Measurements from ENCODE around the gene PIK3CA.
"Not testable (repeated sequence)": the region's sequence is repeated elsewhere in the genome, so short reads cannot be mapped to it uniquely, and the experiment has no call there.

PIK3CA gene

GRCh38 chr3:179215550-179215949 lies 67.4 kb downstream of the PIK3CA start:
- DNase-seq = not testable (repeated sequence)

GRCh38 chr3:179218213-179218612 lies 70.1 kb downstream of the PIK3CA start:
- not testable (repeated sequence) for DNase-seq

GRCh38 chr3:179223548-179223947 lies 75.4 kb downstream of the PIK3CA start:
- DNase-seq = no peak

- DNase-seq = no peak
Observed at GRCh38 chr3:179224584-179224983, 76.4 kb downstream of the PIK3CA start.

- DNase-seq = peak; percentile 28
Observed at GRCh38 chr3:179227349-179227748, 79.2 kb downstream of the PIK3CA start.

- no peak for DNase-seq
Observed at GRCh38 chr3:179229177-179229576, 81.0 kb downstream of the PIK3CA start.

- DNase-seq = no peak
Observed at GRCh38 chr3:179233043-179233442, 84.9 kb downstream of the PIK3CA start.

GRCh38 chr3:179234199-179234598 lies 86.0 kb downstream of the PIK3CA start:
- no peak for DNase-seq

- DNase-seq = no peak
Observed at GRCh38 chr3:179236669-179237301, 88.6 kb downstream of the PIK3CA start.

- DNase-seq = not testable (repeated sequence)
Observed at GRCh38 chr3:179240299-179240698, 92.1 kb downstream of the PIK3CA start.

GRCh38 chr3:179242859-179243258 lies 94.7 kb downstream of the PIK3CA start:
- DNase-seq = not testable (repeated sequence)

GRCh38 chr3:179244878-179245277 lies 96.7 kb downstream of the PIK3CA start:
- no peak for DNase-seq

- no peak for DNase-seq
Observed at GRCh38 chr3:179247289-179248015, 99.3 kb downstream of the PIK3CA start.

GRCh38 chr3:179250803-179251476 lies 102.8 kb downstream of the PIK3CA start, which contains the start of gene KCNMB3:
TSS of gene KCNMB3 (minus strand) at chr3:179251114. CDS start at chr3:179250990, 124 bp downstream.
- DNase-seq = no peak

- no peak for DNase-seq
Observed at GRCh38 chr3:179256813-179257212, 108.7 kb downstream of the PIK3CA start.

- not testable (repeated sequence) for DNase-seq
Observed at GRCh38 chr3:179257742-179258141, 109.6 kb downstream of the PIK3CA start.

GRCh38 chr3:179258820-179259219 lies 110.7 kb downstream of the PIK3CA start:
- no peak for DNase-seq

- DNase-seq = not testable (repeated sequence)
Observed at GRCh38 chr3:179259959-179260756, 112.0 kb downstream of the PIK3CA start.

- DNase-seq = peak; percentile 75
Observed at GRCh38 chr3:179260949-179261765, 113.0 kb downstream of the PIK3CA start.

GRCh38 chr3:179263134-179263533 lies 115.0 kb downstream of the PIK3CA start:
- DNase-seq = no peak

GRCh38 chr3:179264449-179264848 lies 116.3 kb downstream of the PIK3CA start:
- no peak for DNase-seq

GRCh38 chr3:179265092-179265491 lies 116.9 kb downstream of the PIK3CA start:
- DNase-seq = no peak
